Colonic mucosa (tissue), 4 donors: ENCODE results near the gene NPC1L1. TPM values are rescaled to one million over a fixed set of nuclear protein-coding genes. Genes with fewer than 3 reads are reported as not detected.

Source experiments
- DNase-seq: peaks from one replicate; pipeline ENCODE4 v3.0.0-alpha.2; 2020
- H3K27ac ChIP-seq: fragments of 200-600 bp; one replicate; pipeline ENCODE4 v1.8.0; 2021
- H3K27me3 ChIP-seq: fragments of 200-600 bp; one replicate; pipeline ENCODE4 v1.8.0; 2021
- H3K36me3 ChIP-seq: fragments of 200-600 bp; one replicate; pipeline ENCODE4 v1.8.0; 2021
- H3K4me1 ChIP-seq: fragments of 200-600 bp; one replicate; pipeline ENCODE4 v1.8.0; 2021; ENCODE audit warnings: mild to moderate bottlenecking
- H3K4me3 ChIP-seq: fragments of 200-600 bp; one replicate; pipeline ENCODE4 v1.8.0; 2021
- H3K9ac ChIP-seq, 2 donors: one replicate each; pipeline ENCODE4 v1.7.0; 2013; ENCODE audit warnings: control low read depth in 2 of 2, low read depth in 2 of 2, low read length in 2 of 2
- H3K9me3 ChIP-seq: fragments of 200-600 bp; one replicate; pipeline ENCODE4 v1.8.0; 2021
- intact Hi-C: fragments of 100-400 bp; cut with DNase I; formaldehyde crosslinking; loops from one replicate; pipeline ENCODE4 v1.14.1; 2022
- total RNA-seq, 2 donors: library from RNA; stranded (reverse); fragmentation: NEBNext Ultra II Directional in 1 of 2; extraction: Animal tissue kit (Norgen Biotek cat#: 25700) in 1 of 2; gene quantifications; one replicate each; pipeline ENCODE4 v1.2.1, GENCODE V29; 2021
- TF ChIP-seq, protein P1 (sequence below): fragments of 200-600 bp; IDR thresholded peaks from one replicate; pipeline ENCODE4 v1.8.0; 2022; ENCODE audit warnings: antibody characterized with exemption, mild to moderate bottlenecking
- donor health status: healthy.
- donor health status: DM: no; HTN: no; CAD: no.
- donor health status: DM: no; HTN: no; CAD: no.

NPC1L1 gene
- total RNA-seq, 2 donors from 2014 or later, result 0.10 to 0.11 TPM

DNA sequence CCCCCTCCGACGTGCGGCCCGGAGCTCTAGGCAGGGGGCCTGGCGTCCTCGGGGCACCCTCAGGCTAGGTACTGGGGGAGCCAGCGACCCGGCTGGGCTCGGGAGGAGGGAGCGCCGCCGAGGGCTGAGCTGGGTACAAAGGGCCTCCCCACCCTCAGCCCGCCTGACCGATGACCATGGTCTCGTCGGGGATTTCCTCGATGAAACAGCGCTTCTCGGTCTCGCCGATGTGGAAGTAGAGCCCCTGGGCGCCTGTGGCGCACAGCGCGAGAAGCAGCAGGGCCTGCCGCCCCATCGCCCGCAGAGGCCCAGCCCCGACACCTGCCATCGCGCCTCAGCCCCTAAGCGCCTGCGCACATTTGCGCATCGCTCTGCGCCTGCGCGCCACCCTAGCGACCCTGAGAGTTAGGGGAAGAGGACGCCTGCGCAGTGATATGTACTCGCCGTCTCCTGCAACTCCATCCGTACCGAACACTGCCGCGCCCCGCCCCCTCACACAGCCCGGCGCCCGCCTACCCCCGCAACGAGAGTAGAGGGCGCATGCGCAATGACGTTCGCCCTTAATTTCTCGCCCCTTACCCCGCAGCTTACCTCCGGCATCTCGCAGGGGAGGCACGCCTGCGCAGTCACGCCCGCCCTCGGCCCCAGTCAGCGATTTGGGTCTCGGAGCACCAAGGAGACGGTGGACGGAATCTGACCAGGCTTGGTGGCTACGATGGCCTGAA is 40.9 kb upstream of the NPC1L1 start, which contains the start of gene TMED4:
Gene TMED4 (minus strand): TSS at position 353 of the 725 bp plus-strand sequence. CDS start 25 bp downstream, at position 328.
- Histone ChIP-seq H3K4me1 (peaks cover 14% of the 10 kb centered on the region), H3K9ac (peak within 1 kb of the TSS; percentile 89 to 95), H3K9me3 (no peaks in the 10 kb centered on the region), H3K27ac (peak within 1 kb of the TSS; percentile 99), H3K4me3 (peak within 1 kb of the TSS; percentile 89), H3K36me3 (peaks cover 4% of the 10 kb centered on the region), H3K27me3 (no peaks in the 10 kb centered on the region)
- intact Hi-C loops, result loop anchor here (5.0 kb wide), 1 partner anchor 215 kb away; the partner anchor contains the start of gene PPIA
- TF ChIP-seq, protein P1, sequence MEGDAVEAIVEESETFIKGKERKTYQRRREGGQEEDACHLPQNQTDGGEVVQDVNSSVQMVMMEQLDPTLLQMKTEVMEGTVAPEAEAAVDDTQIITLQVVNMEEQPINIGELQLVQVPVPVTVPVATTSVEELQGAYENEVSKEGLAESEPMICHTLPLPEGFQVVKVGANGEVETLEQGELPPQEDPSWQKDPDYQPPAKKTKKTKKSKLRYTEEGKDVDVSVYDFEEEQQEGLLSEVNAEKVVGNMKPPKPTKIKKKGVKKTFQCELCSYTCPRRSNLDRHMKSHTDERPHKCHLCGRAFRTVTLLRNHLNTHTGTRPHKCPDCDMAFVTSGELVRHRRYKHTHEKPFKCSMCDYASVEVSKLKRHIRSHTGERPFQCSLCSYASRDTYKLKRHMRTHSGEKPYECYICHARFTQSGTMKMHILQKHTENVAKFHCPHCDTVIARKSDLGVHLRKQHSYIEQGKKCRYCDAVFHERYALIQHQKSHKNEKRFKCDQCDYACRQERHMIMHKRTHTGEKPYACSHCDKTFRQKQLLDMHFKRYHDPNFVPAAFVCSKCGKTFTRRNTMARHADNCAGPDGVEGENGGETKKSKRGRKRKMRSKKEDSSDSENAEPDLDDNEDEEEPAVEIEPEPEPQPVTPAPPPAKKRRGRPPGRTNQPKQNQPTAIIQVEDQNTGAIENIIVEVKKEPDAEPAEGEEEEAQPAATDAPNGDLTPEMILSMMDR, result no peak
- DNase-seq, result peak; percentile 99

GRCh38 chr7:44580945-44581878 is 40.1 kb upstream of the NPC1L1 start:
- intact Hi-C loops, result loop anchor here (5.0 kb wide), 1 partner anchor 216 kb away; the partner anchor contains the start of gene PPIA

DNA sequence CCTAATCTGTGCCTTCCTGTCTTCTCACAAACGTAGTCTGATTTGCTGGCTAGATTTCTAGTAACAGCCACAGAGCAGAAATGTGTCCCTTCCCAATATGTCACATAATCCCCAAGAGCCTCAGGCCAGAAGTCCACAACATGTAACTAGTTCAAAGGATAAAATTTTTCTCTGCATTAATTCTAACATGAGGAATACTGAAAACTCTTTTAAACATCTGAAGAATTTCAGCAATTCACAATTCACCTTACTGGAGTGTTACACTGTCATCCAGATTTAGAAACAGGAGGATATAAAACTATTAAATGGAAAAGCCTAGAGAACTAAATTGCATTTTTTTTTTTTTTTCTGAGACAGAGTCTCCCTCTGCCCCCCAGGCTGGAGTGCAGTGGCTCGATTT is 35.1 kb upstream of the NPC1L1 start:
- no peaks in the 10 kb centered on the region for H3K27me3 ChIP-seq
- TF ChIP-seq, protein P1, result no peak
- no peak overlapping the region for H3K27ac ChIP-seq
- peaks cover 17% of the 10 kb centered on the region for H3K4me1 ChIP-seq
- H3K4me3 ChIP-seq, result no peak overlapping the region
- H3K9me3 ChIP-seq, result no peaks in the 10 kb centered on the region
- H3K36me3 ChIP-seq, result peaks cover 14% of the 10 kb centered on the region
- H3K9ac ChIP-seq, result no peak overlapping the region
- intact Hi-C loops, result no loop called here
- DNase-seq, result no peak

More at GRCh38 chr7:44580945-44581878, 40.1 kb upstream of the NPC1L1 start:
- Histone ChIP-seq H3K4me3 (peak overlapping the region; percentile 89), H3K9ac (peak overlapping the region; percentile 89 to 95), H3K27me3 (no peaks in the 10 kb centered on the region), H3K9me3 (no peaks in the 10 kb centered on the region), H3K36me3 (peaks cover 4% of the 10 kb centered on the region), H3K27ac (peak overlapping the region; percentile 99), H3K4me1 (peaks cover 14% of the 10 kb centered on the region)
- TF ChIP-seq, protein P1, result no peak
- DNase-seq, result peak; percentile 55

DNA sequence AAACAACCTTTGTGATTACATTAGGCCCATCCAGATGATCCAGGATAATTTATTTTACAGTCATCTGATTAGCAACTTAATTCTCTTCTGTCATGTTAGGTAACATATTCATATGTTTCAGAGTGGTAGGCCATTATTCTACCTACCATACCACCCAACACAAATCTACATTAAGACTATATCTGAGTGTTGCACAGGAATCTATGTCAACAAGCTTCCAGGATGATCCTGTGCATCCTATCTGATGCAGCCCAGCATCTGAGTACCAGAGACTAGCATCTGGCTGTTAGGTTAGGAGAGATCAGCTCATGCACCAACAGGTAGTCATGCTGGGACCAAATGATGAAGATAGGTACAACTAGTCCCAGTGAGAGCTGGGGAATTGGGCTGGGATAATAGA is 33.9 kb upstream of the NPC1L1 start:
- no peak overlapping the region for H3K27ac ChIP-seq
- H3K9me3 ChIP-seq, result no peaks in the 10 kb centered on the region
- peaks cover 25% of the 10 kb centered on the region for H3K36me3 ChIP-seq
- DNase-seq, result no peak
- H3K4me1 ChIP-seq, result peaks cover 6% of the 10 kb centered on the region
- no peak overlapping the region for H3K4me3 ChIP-seq
- intact Hi-C loops, result no loop called here
- no peaks in the 10 kb centered on the region for H3K27me3 ChIP-seq
- no peak overlapping the region for H3K9ac ChIP-seq
- TF ChIP-seq, protein P1, result no peak

DNA sequence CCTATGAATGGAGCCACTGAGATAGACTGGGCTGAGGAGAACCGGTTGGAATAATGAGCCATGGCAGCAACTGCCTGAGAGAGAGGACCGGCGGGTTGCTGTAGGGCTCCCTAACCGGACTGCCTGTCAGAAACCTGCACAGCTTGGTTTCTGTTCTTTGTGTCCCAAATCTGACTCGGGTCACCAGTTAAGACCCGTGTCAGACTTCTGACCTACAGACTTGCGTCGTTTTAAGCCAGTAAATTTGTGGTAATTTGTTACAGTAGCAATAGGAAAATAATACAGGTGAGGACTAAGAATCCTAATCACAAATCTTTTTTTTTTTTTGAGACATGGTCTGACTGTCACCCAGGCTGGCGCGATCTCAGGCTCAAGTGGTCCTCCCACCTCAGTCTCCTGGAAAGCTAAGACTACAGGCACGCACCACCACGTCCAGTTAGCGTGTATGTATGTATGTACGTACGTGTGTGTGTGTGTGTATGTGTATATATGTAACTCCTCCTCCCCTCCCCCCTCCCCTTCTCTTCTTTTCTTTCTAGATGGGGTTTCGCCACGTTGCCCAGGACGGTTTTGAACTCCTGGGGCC is 33.2 kb upstream of the NPC1L1 start:
- H3K9me3 ChIP-seq, result no peaks in the 10 kb centered on the region
- intact Hi-C loops, result no loop called here
- peaks cover 27% of the 10 kb centered on the region for H3K36me3 ChIP-seq
- H3K4me1 ChIP-seq, result peaks cover 5% of the 10 kb centered on the region
- no peak for DNase-seq
- TF ChIP-seq, protein P1, result no peak
- H3K4me3 ChIP-seq, result peak overlapping the region; percentile 95
- H3K27me3 ChIP-seq, result no peaks in the 10 kb centered on the region
- peak overlapping the region; percentile 84 to 87 for H3K9ac ChIP-seq
- peak overlapping the region; percentile 84 for H3K27ac ChIP-seq
